HepG2 (cell line): ENCODE measurements around the gene AGAP3. TPM values are rescaled to one million over a fixed set of nuclear protein-coding genes. Genes with fewer than 3 reads are reported as not detected.

ENCODE experiments used
- ATAD3A ChIP-seq: sonication (generic); formaldehyde crosslinking; IDR thresholded peaks from 2 replicates; pipeline ENCODE4 v1.4.0; 2020; ENCODE audit warnings: missing genetic modification reagents
- CTCF ChIP-seq: sonication (generic); formaldehyde crosslinking; IDR thresholded peaks from 2 replicates; pipeline ENCODE4 v1.5.0; 2020; ENCODE audit warnings: mild to moderate bottlenecking, missing genetic modification reagents, moderate library complexity
- JUNB ChIP-seq: sonication (generic); formaldehyde crosslinking; IDR thresholded peaks from 2 replicates; pipeline ENCODE4 v1.8.0; 2022; ENCODE audit warnings: missing genetic modification reagents, mild to moderate bottlenecking, borderline replicate concordance
- KMT2B ChIP-seq: IDR thresholded peaks from 2 replicates; pipeline ENCODE4 v1.6.1; 2016; ENCODE audit warnings: missing genetic modification reagents, missing compliant biosample characterization
- LCORL ChIP-seq, 2 experiments: fragments of 450-650 bp in 1 of 2; sonication (generic) in 1 of 2; formaldehyde crosslinking in 1 of 2; IDR thresholded peaks; 2 replicates each; pipeline versions ENCODE4 v1.5.0 to v1.6.1; 2017 to 2020; ENCODE audit warnings: antibody characterized with exemption in 1 of 2, missing genetic modification reagents in 1 of 2
- MIER2 ChIP-seq: IDR thresholded peaks from 2 replicates; pipeline ENCODE4 v1.6.1; 2016; ENCODE audit warnings: missing biosample characterization, missing genetic modification reagents
- NR2C2 ChIP-seq: sonication (generic); formaldehyde crosslinking; IDR thresholded peaks from 2 replicates; pipeline ENCODE4 v1.4.0; 2020; ENCODE audit warnings: missing genetic modification reagents, mild to moderate bottlenecking, moderate library complexity, borderline replicate concordance
- RBAK ChIP-seq: sonication (generic); formaldehyde crosslinking; IDR thresholded peaks from 2 replicates; pipeline ENCODE4 v1.5.1; 2020; ENCODE audit warnings: mild to moderate bottlenecking, missing genetic modification reagents
- RXRA ChIP-seq: sonication (generic); formaldehyde crosslinking; IDR thresholded peaks from 2 replicates; pipeline ENCODE4 v1.5.1; 2020; ENCODE audit warnings: missing genetic modification reagents
- SP1 ChIP-seq, 2 experiments: fragments of 450-650 bp in 1 of 2; sonication (generic) in 1 of 2; formaldehyde crosslinking in 1 of 2; IDR thresholded peaks; 2 replicates each; pipeline versions ENCODE4 v1.4.0 to v1.6.1; 2016 to 2020; ENCODE audit warnings: missing genetic modification reagents in 1 of 2
- SP2 ChIP-seq: sonication (generic); formaldehyde crosslinking; IDR thresholded peaks from 2 replicates; pipeline ENCODE4 v1.5.1; 2020; ENCODE audit warnings: mild to moderate bottlenecking, missing genetic modification reagents
- ZNF124 ChIP-seq: sonication (generic); formaldehyde crosslinking; IDR thresholded peaks from 2 replicates; pipeline ENCODE4 v1.4.0; 2020; ENCODE audit warnings: missing genetic modification reagents
- ZNF329 ChIP-seq: sonication (generic); formaldehyde crosslinking; IDR thresholded peaks from 2 replicates; pipeline ENCODE4 v1.9.0; 2021; ENCODE audit warnings: low read depth, mild to moderate bottlenecking, missing genetic modification reagents
- ZNF331 ChIP-seq: sonication (generic); formaldehyde crosslinking; IDR thresholded peaks from 2 replicates; pipeline ENCODE4 v1.4.0; 2020; ENCODE audit warnings: missing genetic modification reagents
- ZNF34 ChIP-seq: sonication (generic); formaldehyde crosslinking; IDR thresholded peaks from 2 replicates; pipeline ENCODE4 v1.4.0; 2020; ENCODE audit warnings: mild to moderate bottlenecking, missing genetic modification reagents, borderline replicate concordance
- ZNF558 ChIP-seq: sonication (generic); formaldehyde crosslinking; IDR thresholded peaks from 2 replicates; pipeline ENCODE4 v1.9.0; 2022; ENCODE audit warnings: mild to moderate bottlenecking, missing genetic modification reagents, borderline replicate concordance
- ZNF567 ChIP-seq: sonication (generic); formaldehyde crosslinking; IDR thresholded peaks from 2 replicates; pipeline ENCODE4 v1.8.1; 2023; ENCODE audit warnings: mild to moderate bottlenecking, missing genetic modification reagents, borderline replicate concordance
- ZNF703 ChIP-seq: sonication (generic); formaldehyde crosslinking; IDR thresholded peaks from 2 replicates; pipeline ENCODE4 v1.5.1; 2020; ENCODE audit warnings: missing genetic modification reagents, mild to moderate bottlenecking, moderate library complexity, borderline replicate concordance
- ZNF781 ChIP-seq: sonication (generic); formaldehyde crosslinking; IDR thresholded peaks from 2 replicates; pipeline ENCODE4 v1.5.1; 2020; ENCODE audit warnings: borderline replicate concordance, mild to moderate bottlenecking, missing genetic modification reagents; ENCODE audit errors: not compliant biosample characterization
- polyA plus RNA-seq, 8 experiments: library from polyadenylated mRNA; depleted of rRNA in 3 of 8; stranded (reverse) in 7 of 8; unstranded in 1 of 8; fragments of >200 nt; fragmentation: Illumina TruSeq in 4 of 8; extraction: Trizol in 4 of 8; gene quantifications; 2 replicates each; pipeline versions ENCODE4 v1.2.1 to v1.2.3, GENCODE V29; 2011 to 2016; ENCODE audit warnings: low read depth in 4 of 8, missing spikeins in 1 of 8, mixed read lengths in 1 of 8; ENCODE audit not compliant: insufficient read depth in 1 of 8
- total RNA-seq, 5 experiments: library from RNA; depleted of rRNA; stranded (reverse); fragments of >200 nt; fragmentation: Illumina TruSeq; extraction: Trizol; gene quantifications; 2 replicates each; pipeline ENCODE4 v1.2.3, GENCODE V29; 2016; ENCODE audit warnings: low read depth in 1 of 5
- TF ChIP-seq, protein P1 (sequence below): sonication (generic); formaldehyde crosslinking; IDR thresholded peaks from 2 replicates; pipeline ENCODE4 v1.8.1; 2023; ENCODE audit warnings: mild to moderate bottlenecking, moderate library complexity, missing genetic modification reagents
- TF ChIP-seq, protein P2 (sequence below): sonication (generic); formaldehyde crosslinking; IDR thresholded peaks from 2 replicates; pipeline ENCODE4 v1.4.0; 2020; ENCODE audit warnings: missing genetic modification reagents
- TF ChIP-seq, protein P3 (sequence below): sonication (generic); formaldehyde crosslinking; IDR thresholded peaks from 2 replicates; pipeline ENCODE4 v1.4.0; 2020; ENCODE audit warnings: mild to moderate bottlenecking, missing genetic modification reagents

Gene AGAP3
- total and polyA plus RNA-seq, 2 of the 13 experiments (the other 11 are each of a cell fraction or from before 2014, with no cell fraction given) = 31.3 to 61.4 TPM

GRCh38 chr7:151087245-151088018 lies 1.2 kb downstream of the AGAP3 start (continued):
- TF ChIP-seq ZNF703 (no peak), ZNF567 (CRISPR knock-in tag) (no peak), RXRA (CRISPR knock-in tag) (no peak), ATAD3A (CRISPR knock-in tag) (no peak), ZNF329 (CRISPR knock-in tag) (no peak), ZNF331 (CRISPR knock-in tag) (no peak), ZNF34 (CRISPR knock-in tag) (no peak), SP1 (IDR thresholded peaks at IDR 0.05) (no peak), SP1 (CRISPR knock-in tag; IDR thresholded peaks at IDR 0.05) (no peak), ZNF558 (CRISPR knock-in tag) (no peak), SP2 (CRISPR knock-in tag) (no peak), MIER2 (CRISPR knock-in tag) (no peak), ZNF124 (CRISPR knock-in tag) (no peak), RBAK (no peak), ZNF781 (no peak), NR2C2 (CRISPR knock-in tag) (no peak; the same call in 1 of the 2 replicates), CTCF (CRISPR knock-in tag) (peak; percentile 50), KMT2B (CRISPR knock-in tag) (no peak; the same call in 1 of the 2 replicates), LCORL (IDR thresholded peaks at IDR 0.05) (no peak), LCORL (CRISPR knock-in tag; IDR thresholded peaks at IDR 0.05) (no peak), JUNB (CRISPR knock-in tag) (no peak)
- TF ChIP-seq, protein P1, sequence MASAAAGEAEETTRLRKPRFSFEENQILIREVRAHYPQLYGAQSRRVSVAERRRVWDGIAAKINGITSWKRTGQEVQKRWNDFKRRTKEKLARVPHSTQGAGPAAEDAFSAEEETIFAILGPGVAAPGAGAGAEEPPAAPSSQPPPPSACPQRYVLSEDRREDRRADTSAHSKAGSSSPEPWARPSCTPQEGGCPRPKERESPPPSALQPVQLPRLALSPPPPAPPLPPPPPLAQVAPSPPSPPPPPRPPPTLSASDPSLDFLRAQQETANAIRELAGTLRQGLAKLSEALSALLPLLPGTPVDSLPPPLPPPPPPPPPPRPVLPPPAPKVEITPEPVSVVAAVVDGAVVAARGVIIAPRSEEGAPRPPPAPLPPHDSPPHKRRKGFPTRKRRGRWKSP (CRISPR knock-in tag) = peak; percentile 37; the same call in 1 of the 2 replicates
- TF ChIP-seq, protein P2, sequence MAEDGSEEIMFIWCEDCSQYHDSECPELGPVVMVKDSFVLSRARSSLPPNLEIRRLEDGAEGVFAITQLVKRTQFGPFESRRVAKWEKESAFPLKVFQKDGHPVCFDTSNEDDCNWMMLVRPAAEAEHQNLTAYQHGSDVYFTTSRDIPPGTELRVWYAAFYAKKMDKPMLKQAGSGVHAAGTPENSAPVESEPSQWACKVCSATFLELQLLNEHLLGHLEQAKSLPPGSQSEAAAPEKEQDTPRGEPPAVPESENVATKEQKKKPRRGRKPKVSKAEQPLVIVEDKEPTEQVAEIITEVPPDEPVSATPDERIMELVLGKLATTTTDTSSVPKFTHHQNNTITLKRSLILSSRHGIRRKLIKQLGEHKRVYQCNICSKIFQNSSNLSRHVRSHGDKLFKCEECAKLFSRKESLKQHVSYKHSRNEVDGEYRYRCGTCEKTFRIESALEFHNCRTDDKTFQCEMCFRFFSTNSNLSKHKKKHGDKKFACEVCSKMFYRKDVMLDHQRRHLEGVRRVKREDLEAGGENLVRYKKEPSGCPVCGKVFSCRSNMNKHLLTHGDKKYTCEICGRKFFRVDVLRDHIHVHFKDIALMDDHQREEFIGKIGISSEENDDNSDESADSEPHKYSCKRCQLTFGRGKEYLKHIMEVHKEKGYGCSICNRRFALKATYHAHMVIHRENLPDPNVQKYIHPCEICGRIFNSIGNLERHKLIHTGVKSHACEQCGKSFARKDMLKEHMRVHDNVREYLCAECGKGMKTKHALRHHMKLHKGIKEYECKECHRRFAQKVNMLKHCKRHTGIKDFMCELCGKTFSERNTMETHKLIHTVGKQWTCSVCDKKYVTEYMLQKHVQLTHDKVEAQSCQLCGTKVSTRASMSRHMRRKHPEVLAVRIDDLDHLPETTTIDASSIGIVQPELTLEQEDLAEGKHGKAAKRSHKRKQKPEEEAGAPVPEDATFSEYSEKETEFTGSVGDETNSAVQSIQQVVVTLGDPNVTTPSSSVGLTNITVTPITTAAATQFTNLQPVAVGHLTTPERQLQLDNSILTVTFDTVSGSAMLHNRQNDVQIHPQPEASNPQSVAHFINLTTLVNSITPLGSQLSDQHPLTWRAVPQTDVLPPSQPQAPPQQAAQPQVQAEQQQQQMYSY (CRISPR knock-in tag) = no peak
- TF ChIP-seq, protein P3, sequence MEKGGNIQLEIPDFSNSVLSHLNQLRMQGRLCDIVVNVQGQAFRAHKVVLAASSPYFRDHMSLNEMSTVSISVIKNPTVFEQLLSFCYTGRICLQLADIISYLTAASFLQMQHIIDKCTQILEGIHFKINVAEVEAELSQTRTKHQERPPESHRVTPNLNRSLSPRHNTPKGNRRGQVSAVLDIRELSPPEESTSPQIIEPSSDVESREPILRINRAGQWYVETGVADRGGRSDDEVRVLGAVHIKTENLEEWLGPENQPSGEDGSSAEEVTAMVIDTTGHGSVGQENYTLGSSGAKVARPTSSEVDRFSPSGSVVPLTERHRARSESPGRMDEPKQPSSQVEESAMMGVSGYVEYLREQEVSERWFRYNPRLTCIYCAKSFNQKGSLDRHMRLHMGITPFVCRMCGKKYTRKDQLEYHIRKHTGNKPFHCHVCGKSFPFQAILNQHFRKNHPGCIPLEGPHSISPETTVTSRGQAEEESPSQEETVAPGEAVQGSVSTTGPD (CRISPR knock-in tag) = no peak
